Measurements from ENCODE around the gene TREML2. TPM values are rescaled to one million over a fixed set of nuclear protein-coding genes. Genes with fewer than 3 reads are reported as not detected.

Gene TREML2
- total and polyA plus RNA-seq, 9 of the 15 experiments (the other 6 are each of a cell fraction or from before 2014, with no cell fraction given): 0.20 to 2.9 (median 1.4) TPM

DNA sequence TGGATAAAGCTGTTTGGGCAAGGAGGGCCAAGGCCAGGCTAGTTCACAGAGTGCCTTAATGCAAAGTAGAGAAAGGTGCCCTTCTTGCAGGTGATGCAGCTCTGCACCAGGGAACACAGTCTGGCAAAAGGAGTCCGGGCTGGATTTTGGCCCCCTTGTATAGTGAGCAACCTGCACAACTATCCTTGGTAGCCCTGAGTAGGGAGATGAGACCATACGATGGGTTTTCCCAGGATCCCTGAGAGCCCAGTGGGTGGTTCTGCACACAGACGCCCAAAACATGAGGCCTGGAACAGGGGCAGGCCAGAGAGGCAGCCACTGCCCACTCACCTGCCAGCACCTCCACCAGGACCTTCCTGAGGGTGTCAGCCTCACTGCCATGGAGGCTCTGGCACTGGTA, 40.0 kb downstream of the TREML2 start:
- in situ Hi-C loops (cut with MboI): no loop called here
- intact Hi-C loops (cut with micrococcal nuclease): no loop called here
- Histone ChIP-seq H4K20me1 (replicated peaks; ENCODE audit: control insufficient read depth, insufficient read depth, low read length) (peaks cover 7% of the 10 kb centered on the region; the same call in 1 of the 2 replicates), H3K9me1 (ENCODE audit: control insufficient read depth, insufficient read depth, low read length) (no peaks in the 10 kb centered on the region), H3K4me1 (replicated peaks in 1 of 2; ENCODE audit: control insufficient read depth in 2 of 2, insufficient read depth in 2 of 2, low read length in 2 of 2) (no peaks in the 10 kb centered on the region), H3K4me2 (ENCODE audit: insufficient read depth, low read length) (no peak overlapping the region), H3K9me3 (replicated peaks; ENCODE audit: control insufficient read depth, insufficient read depth, low read depth, low read length) (no peaks in the 10 kb centered on the region), H3K27ac (ENCODE audit: extremely low read depth, low read depth, low read length) (no peak overlapping the region), H3K36me3 (ENCODE audit: control insufficient read depth, insufficient read depth, low read length) (no peaks in the 10 kb centered on the region), H3K4me3 (no peak overlapping the region), H3K27me3 (ENCODE audit: control insufficient read depth in 2 of 2, insufficient read depth in 2 of 2, low read length in 2 of 2) (peaks cover 17 to 60% of the 10 kb centered on the region in 2 experiments; a peak in 4 of 5 replicates), H2AFZ (ENCODE audit: low read depth, low read length) (no peak overlapping the region), H3K9ac (ENCODE audit: insufficient read depth in 1 of 2, low read depth in 2 of 2, low read length in 2 of 2) (no peak overlapping the region), H3K79me2 (ENCODE audit: control insufficient read depth, insufficient read depth, low read length) (no peaks in the 10 kb centered on the region)
- POLR2A ChIA-PET: interaction anchor here (0.7 kb wide), 1 partner anchor 1221 kb away, joined by 3 read pairs; no protein-coding TSS in a partner anchor
- no TSS peak for BruUV-seq (replicated peaks)
- no peak for ATAC-seq
- FAIRE-seq: no peak
- no peak for DNase-seq (ENCODE audit: extremely low read depth in 1 of 4, low spot score in 3 of 4)
- CTCF ChIA-PET (ENCODE audit: low intra/inter-chr PET ratio): no interaction called here
- 2% methylated on average over 3 of the region's 3 CpGs for WGBS (ENCODE audit: insufficient coverage, low coverage, missing lambda C conversion rate)
- TF ChIP-seq, protein P1, sequence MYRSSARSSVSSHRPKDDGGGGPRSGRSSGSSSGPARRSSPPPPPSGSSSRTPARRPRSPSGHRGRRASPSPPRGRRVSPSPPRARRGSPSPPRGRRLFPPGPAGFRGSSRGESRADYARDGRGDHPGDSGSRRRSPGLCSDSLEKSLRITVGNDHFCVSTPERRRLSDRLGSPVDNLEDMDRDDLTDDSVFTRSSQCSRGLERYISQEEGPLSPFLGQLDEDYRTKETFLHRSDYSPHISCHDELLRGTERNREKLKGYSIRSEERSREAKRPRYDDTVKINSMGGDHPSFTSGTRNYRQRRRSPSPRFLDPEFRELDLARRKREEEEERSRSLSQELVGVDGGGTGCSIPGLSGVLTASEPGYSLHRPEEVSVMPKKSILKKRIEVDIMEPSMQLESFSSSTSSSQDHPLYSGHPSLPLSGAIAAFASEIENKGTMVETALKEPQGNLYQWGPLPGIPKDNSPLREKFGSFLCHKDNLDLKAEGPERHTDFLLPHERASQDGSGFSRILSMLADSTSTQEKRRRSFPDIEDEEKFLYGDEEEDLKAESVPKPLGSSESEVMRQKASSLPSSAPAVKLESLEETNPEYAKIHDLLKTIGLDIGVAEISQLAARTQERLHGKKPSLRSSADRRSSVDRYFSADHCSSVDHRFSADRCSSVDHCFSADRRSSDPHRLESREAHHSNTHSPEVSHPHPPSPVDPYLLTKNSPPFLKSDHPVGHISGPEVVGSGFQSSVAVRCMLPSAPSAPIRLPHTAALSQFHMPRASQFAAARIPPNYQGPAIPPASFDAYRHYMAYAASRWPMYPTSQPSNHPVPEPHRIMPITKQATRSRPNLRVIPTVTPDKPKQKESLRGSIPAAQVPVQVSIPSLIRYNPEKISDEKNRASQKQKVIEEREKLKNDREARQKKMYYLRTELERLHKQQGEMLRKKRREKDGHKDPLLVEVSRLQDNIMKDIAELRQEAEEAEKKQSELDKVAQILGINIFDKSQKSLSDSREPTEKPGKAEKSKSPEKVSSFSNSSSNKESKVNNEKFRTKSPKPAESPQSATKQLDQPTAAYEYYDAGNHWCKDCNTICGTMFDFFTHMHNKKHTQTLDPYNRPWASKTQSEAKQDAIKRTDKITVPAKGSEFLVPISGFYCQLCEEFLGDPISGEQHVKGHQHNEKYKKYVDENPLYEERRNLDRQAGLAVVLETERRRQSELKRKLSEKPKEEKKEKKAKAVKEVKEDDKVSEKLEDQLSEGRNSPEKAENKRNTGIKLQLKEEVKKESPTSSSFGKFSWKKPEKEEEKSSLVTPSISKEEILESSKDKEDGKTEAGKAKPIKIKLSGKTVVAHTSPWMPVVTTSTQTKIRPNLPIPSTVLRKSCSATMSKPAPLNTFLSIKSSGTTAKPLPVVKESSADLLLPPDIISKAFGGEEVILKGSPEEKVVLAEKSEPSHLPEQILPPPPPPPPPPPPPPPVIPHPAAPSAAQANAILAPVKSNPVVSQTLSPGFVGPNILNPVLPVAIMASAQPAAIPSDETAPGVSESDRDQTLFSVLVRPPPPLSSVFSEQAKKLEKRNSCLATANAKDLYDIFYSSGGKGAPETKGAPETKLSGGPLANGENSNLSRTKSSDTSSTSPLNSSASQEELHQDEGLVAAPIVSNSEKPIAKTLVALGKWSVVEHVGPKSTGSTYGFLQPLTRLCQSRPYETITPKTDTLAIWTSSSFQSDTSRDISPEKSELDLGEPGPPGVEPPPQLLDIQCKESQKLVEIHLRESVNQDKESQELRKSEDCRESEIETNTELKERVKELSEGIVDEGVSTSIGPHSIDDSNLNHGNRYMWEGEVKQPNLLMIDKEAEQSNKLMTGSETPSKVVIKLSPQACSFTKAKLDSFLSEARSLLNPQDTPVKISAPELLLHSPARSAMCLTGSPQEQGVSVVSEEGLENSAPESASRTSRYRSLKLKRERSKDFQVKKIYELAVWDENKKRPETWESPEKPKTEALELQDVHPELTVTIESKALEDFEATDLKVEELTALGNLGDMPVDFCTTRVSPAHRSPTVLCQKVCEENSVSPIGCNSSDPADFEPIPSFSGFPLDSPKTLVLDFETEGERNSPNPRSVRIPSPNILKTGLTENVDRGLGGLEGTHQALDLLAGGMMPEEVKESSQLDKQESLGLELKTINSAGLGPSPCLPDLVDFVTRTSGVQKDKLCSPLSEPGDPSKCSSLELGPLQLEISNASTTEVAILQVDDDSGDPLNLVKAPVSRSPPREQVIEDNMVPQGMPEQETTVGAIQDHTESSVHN (IDR thresholded peaks at IDR 0.05; ENCODE audit: borderline replicate concordance in 1 of 2, low read depth in 1 of 2): no peak
- TF ChIP-seq ZBED1 (IDR thresholded peaks at IDR 0.05) (no peak), ZNF75A (CRISPR knock-in tag; IDR thresholded peaks at IDR 0.05) (no peak), U2AF2 (optimal IDR thresholded peaks at IDR 0.05; ENCODE audit: low read depth, low read length) (no peak), FOXK1 (CRISPR knock-in tag; IDR thresholded peaks at IDR 0.05; ENCODE audit: borderline replicate concordance) (no peak), NFIC (IDR thresholded peaks at IDR 0.05) (no peak), ZBTB34 (CRISPR knock-in tag; IDR thresholded peaks at IDR 0.05) (no peak), TARDBP (IDR thresholded peaks at IDR 0.05) (no peak), NR2C2 (CRISPR knock-in tag; IDR thresholded peaks at IDR 0.05) (no peak), NR2C2 (tag; IDR thresholded peaks at IDR 0.05) (no peak), RBM22 (IDR thresholded peaks at IDR 0.05; ENCODE audit: low read depth, low read length, poor library complexity, severe bottlenecking) (no peak), STAT5A (IDR thresholded peaks at IDR 0.05; ENCODE audit: borderline replicate concordance, low read length) (no peak), ZNF830 (CRISPR knock-in tag; IDR thresholded peaks at IDR 0.05) (no peak), CEBPG (CRISPR knock-in tag; IDR thresholded peaks at IDR 0.05) (no peak), CEBPG (tag; conservative IDR thresholded peaks at IDR 0.05 in 1 of 2, IDR thresholded peaks at IDR 0.05 in 1 of 2) (no peak)

All from K562 (cell line).